SW480 (cell line): ENCODE results near the gene KLHL3.

ENCODE experiments used
- DNase-seq: peaks from one replicate; pipeline ENCODE4 v3.0.0-alpha.2; 2016; ENCODE audit warnings: low spot score

KLHL3 gene

DNA sequence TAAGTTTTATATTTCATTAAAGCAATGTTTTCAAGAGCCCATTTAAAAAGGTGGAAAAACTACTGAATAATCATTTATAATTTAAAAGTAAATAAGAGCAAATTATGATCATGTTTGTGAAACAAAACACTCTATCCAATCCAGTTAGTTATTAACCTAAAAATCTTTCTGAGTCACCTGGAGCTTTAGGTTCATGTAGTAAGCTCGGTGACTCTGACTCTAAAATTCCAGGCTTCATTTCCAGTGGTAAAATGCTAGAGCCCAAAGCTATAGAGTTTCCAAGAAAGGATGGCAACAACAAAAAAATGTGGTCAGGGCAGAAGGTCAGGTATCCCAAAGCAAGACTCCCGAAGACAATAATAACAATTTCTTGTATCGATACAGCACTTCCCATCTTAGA, 160.7 kb downstream of the KLHL3 start:
- no peak for DNase-seq

DNA sequence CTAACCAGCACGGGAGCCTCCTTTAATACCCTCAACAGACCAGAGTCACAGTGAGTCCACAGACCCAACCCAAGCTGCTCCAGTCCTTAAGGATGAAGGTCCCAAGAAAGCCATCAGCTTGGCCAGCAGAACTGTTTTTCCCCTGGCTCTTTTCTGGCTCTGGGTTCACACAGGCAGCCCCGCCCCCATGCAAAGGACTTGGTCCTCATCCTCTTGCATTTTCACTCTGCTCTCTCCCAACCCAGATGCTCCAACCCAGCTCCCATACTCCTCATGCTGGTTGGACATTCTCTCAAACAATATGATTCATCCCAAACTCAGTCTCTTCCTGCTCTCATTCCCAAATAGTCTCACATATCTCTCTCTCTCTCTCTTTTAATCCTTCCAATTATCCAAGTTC, 162.5 kb downstream of the KLHL3 start:
- no peak for DNase-seq

DNA sequence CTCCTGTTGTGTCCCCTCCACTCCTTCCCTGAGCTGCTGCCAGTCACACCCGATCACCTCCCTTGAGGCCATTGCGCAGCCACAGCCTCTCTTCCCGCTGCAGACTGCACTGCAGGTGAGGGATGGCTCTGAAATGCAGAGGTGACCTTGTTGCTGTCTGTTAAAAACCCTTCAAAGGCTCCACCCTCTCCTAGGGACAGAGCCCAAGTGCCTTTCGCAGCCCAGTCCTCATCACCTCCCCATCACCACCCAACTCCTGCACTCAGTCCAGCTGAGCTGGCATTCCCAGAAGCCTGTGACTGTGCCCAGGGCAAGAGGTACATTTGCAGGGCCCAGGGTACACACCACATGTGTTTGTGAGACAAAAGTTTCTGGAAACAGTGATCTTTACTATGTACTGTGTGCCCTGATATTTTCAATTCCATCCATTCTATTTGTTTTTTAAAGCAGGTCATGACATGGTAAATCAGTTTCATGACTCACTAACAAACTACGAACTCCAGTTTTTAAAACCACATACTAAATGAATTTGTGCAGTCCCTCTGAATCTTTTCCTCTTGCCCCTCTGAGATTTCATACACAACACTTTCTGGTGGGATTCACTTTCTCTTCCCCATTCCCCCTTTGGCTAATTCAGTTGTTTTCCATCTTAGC, 163.7 kb downstream of the KLHL3 start:
- DNase-seq: no peak

DNA sequence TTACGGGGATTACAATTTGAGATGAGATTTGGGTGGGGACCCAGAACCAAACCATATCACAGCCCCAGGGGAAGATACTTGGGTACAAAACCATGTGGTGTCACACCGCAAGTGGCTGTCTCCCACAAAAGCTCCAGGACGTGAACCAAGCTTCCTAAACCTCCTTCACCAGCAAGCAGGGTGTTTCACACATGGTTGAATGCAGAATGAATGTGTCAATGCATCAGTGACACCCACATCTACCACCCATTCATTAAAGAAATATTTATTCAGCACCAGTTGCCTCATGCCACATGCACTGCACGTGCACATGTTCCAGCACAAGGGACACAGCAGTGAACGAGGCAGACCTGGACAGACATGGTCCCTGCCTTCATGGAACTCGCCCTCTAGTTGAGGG, 165.8 kb downstream of the KLHL3 start:
- no peak for DNase-seq
